ENCODE data around the gene DNASE1L2.

DNASE1L2 gene

DNA sequence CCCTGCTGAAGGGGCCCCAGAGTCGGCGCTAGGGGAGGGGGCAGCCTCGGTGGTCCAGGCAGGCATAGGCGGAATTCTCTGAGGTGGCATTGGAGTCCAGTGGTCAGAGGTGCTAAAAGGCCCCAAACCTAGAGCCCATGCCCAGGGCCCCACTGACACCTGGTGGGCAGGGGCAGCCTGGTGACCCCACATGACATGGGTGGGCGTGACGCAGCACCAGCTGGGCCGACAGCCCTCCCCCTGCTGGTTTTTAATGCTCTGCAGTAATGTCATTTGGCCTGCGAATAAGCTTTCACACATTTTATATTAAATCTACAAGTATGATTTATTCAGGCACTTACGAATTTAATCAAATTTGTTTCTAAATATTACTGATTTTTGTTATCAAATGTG, 33.8 kb downstream of the DNASE1L2 start:
- no peak for DNase-seq (ENCODE audit: low spot score)

GRCh38 chr16:2270588-2271470, 34.6 kb downstream of the DNASE1L2 start:
- DNase-seq (ENCODE audit: low spot score) = no peak

DNA sequence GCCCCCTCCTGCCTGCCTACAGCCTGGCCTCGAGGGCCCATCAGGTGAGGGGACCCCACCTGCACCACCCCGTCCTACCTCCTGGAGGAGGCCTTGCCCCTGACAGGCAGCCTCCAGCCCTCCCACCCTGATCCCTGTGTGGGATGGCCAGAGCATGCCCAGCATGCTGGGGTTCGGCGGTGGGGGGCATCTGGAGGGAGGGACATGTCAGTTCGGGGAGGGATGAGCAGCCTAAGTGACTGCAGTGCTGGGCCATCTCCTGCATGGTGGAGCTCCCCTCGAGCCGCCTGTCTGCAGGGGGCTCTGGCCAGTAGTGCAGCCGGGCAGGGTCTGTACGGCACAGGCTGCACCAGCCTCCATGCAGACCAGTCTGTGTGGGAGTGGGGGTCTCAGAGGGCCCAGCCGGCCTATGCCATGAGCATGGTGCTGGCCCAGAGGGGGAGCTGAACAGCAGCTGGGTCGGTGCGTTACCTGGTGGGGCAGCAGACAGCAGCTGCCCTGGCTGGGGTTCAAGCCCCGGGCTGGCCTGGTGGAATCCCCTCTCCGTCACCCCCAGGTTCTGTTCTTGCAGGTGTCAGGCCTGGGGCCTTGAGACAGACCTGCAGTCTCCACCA, 35.7 kb downstream of the DNASE1L2 start:
- no peak for DNase-seq (ENCODE audit: low spot score)

DNA sequence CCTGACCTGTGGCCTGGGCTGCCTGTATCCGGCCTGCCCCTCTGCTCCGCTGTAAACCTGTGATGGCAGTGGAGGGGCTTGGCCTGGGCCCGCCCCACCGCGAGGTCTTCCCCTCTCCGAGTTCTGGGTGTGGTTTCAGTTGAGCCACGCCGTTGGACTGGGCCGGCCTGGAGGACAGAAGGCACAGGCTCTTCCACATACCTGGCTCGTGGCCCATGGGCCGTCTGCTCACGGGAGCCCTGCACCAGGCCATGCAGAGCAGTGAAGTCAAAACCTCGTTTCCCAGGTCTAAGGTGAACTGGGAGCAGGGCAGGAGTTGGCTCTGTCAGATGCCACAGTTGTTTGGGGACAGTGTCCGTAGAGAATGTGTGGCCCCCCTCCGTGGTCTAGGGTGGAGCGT, 37.2 kb downstream of the DNASE1L2 start:
- no peak for DNase-seq (ENCODE audit: low spot score)

- no peak for DNase-seq (ENCODE audit: low spot score)
Observed at GRCh38 chr16:2273931-2274330, 37.7 kb downstream of the DNASE1L2 start.

DNA sequence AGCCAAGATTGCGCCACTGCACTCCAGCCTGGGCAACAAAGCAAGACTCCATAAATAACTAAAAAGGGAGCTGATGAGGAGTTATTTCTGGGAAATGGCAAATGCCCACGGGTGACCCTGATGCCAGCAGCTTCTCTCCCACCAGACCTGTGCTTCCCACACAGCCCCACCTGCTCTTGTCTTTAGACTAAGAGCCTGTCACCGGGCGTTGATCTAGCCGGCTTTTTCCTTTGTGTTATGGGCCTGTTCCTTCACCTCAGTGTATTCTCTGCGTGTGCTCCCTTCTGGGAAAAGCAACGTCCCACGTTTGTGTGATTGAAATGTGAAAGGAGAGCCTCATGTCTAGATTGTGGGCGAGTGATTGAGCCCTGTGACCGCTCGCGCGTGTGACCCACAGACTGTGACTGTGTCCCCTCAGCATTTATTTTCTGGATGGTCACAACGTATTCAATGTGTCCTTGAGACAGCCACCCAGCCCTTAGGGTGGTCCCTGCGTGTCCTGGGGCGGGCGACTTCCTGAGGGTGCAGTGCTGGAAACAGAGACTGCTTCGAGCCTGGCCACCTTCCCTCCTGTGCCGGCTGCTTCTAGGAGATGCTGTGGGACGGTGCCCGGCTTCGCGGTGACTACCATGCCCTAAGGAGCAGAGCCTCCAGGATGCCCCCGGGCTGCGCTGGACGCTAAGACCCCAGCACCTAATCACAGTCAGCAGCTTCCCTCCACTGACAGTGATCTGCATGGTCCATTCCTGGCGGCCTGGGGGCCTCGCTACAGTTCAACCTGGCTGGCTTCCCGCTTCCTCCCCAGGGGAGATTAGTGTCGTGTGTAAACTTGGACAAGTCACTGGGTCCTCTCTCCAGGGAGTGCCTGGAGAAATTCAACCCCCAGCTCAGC, 39.5 kb downstream of the DNASE1L2 start:
- no peak for DNase-seq (ENCODE audit: low spot score)

DNA sequence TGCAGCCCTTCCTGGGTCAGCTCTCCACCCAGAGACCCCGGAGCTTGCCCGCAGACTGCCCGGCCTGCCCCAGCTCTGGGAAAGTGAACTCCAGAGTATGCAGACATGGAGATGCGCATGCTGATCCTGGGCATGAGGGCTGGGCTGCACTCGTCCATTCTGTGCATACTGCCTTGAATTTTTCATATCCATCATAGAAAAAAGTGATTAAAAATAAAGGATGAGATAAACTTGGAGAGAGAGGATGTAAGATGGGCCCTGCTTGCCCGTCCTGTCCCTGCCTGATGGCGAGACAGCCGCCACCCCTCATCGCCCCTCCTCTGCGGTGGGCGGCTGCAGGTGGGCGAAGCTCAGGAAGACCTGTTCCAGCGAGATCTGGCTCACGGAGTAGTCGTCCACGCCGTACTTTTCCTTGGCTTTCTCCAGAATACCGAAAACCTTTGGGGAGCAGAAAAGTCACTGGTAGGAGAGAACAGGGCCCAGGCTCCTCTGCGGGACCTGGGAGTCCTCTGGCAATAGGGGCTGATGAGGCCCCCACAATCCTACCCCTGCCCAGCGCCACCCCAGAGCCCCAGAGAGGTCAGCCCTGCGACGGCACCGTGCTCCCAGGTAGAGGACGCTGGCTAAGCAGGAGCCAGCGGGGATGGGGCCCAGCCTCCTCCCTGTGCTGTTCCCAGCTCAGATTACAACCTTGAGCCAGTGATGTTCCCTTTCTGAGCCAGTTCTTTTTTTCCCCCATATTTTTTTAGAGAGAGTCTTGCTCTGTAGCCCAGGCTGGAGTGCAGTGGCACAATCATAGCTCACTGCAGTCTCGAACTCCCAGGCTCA, 40.3 kb downstream of the DNASE1L2 start:
- no peak for DNase-seq (ENCODE audit: low spot score)

DNA sequence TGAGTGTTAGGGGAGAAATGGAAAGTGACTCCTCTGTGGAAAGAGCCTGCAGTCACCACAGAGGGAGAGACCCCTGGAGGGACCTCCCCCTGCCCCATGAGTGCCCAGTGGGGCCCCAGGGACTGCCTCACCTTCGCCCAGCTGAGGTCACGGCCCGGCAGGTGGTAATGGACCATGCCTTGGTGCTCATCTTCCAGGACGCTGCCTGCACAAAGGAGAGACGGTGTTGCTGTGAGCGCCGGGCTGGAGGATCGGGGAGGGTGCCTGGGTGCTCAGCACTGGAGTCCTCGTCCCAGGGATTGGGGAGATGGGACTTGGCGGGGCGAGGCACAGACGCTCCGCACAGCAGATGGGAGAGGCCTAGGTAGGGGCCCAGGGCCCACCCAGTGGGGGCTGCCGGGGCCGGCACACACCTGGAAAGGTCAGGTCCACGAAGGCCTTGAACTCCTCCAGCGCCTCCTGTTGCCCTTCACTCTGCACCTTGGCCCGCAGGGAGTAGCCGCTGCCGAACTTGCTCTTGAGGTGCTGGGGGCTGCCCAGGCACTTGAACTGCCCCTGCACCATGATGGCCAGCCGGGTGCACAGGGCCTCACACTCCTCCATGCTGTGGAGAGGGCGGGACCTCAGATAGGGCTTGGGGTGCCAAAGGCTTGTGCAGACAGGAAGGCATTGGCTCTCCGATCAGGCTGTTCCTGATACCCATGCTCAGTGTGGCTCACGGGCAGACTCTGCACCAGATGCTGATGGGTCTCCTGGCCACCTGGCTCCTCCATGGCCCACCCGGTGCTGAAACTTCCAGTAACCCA, 41.4 kb downstream of the DNASE1L2 start:
- no peak for DNase-seq (ENCODE audit: low spot score)

DNA sequence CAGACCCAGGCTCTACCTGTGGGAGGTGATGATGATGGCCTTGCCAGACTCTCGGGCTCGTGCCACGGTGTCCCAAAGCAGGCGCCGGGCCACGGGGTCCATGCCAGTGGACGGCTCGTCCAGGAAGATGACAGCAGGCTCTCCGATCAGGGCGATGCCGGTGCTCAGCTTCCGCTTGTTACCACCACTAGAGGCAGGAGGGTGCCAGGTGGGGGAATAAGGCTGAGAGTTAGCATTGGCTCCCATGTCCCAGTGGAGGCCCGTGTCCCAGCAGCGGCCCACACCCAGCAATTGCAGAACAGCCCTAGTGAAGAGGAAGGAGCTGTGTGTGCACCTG, 42.0 kb downstream of the DNASE1L2 start:
- DNase-seq (ENCODE audit: low spot score) = no peak

- DNase-seq (ENCODE audit: low spot score) = no peak
Observed at GRCh38 chr16:2278956-2279800, 42.9 kb downstream of the DNASE1L2 start.

GRCh38 chr16:2280461-2280860, 44.2 kb downstream of the DNASE1L2 start:
- DNase-seq (ENCODE audit: low spot score) = no peak

DNA sequence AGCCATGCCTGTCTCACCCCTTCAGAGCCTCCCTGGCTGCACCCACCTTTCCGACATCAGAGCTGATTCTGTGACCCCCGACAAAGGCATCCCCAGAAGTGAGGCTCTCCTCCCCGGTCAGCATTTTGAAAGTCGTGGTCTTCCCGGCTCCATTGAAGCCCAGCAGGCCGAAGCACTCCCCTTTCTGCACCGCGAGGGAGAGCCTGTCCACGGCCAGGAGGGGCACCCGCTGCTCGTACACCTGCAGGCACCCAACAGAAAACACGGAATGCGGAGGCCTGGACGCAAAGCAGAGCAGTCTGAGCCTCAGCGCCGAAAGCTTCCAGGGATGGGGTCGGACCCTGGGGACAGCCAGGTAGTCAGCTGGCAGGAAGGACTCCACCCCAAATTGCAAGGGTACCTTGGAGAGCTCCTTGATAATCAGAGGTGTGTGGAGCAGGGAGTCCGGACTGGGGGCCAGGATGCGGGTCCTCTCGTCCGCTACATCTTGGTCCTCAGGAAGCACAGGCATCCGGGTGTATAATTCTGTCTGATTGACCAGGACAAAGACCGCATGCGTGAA, 44.8 kb downstream of the DNASE1L2 start:
- no peak for DNase-seq (ENCODE audit: low spot score)

DNA sequence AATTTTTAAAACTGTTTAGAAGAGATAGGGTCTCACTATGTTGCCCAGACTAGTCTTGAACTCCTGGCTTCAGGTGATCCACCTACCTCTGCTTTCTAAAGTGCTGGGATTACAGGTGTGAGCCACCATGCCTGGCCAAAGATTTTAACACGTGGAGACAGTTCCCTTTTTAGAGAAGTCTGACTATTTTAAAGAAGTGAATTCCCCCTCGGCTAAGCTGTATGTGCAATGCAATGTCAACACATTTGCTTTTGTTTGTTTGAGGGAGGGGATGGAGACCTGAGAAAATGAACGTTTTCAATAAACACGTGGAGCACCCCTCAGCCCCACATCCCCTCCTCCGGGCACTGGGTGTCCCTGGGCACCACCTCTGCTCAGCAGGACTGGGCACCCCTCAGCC, 46.0 kb downstream of the DNASE1L2 start:
- DNase-seq (ENCODE audit: low spot score) = no peak

GRCh38 chr16:2282866-2283555, 46.8 kb downstream of the DNASE1L2 start:
- no peak for DNase-seq (ENCODE audit: low spot score)

DNA sequence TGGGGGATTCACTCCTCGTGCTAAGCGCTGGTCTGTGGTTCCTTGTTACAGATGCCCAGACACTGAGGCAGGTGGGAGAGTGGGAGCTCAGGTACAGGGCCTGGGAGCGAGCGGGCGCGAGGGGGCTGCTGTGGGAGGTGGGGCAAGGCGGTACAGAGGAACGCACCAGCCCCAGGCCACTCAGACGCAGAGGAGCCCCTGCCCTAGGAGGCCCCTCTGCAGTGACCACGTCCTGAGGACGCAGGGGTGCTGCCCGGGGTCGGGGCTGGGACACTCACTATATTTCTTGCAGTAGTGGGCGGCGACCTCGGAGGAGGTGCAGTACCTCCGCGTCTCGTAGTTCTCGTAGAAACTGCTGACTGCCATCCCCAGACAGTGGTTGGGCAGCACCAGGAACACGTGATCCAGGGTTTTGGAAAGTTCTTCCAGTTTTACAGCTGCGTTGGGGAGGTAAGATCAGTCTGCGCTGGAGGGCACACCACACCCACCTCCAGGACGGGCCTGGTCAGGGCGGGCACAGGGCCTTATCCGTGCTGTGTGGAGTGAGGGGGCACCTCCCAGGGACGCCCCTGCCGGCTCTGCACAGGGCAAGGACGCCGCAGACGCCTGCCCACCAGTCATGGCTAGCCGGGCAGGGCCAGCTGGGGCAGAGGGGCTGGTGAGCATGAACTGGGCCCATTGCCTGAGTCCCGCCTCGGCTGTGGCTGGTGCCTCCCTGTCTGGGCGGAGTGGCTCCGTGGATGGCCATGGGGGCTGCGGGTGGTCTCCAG, 47.9 kb downstream of the DNASE1L2 start:
- no peak for DNase-seq (ENCODE audit: low spot score)

- no peak for DNase-seq (ENCODE audit: low spot score)
Observed at GRCh38 chr16:2284797-2285576, 48.7 kb downstream of the DNASE1L2 start.

DNA sequence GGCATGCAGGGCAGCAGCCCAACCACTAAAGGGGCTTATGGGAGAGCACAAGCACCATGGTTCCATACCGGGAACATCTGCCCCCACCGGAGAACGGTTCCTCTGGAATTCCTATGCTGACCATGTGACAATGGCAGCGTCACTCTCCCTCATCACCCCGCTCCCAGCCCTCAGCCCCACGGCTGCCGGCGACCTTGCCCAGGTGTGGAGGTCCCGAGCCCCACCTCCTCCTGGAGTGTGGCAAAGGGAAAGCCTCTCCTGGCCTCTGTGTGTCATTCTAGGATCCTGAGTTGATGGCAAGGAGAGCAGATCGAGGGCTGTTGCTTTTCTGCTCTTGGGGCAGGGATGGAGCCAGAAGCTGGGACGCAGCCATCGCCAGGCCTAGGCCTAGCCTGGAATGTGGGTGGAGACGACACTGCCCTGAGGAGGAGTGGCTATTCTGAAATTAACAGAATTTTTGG, 49.5 kb downstream of the DNASE1L2 start:
- DNase-seq (ENCODE audit: low spot score) = no peak

All from germinal center (tissue), 1 donor.